Loucy (cell line): ENCODE data around the gene NFKBIA.
"Not testable (repeated sequence)": the region's sequence is repeated elsewhere in the genome, so short reads cannot be mapped to it uniquely, and the experiment has no call there.

Experiments used
- H2AFZ ChIP-seq: fragments of 200-600 bp; sonication (generic); 2 replicates; pipeline ENCODE4 v1.6.0; 2016; ENCODE audit warnings: antibody characterized with exemption, mild to moderate bottlenecking, low read length, moderate library complexity
- H3F3A ChIP-seq: fragments of 200-600 bp; 2 replicates; pipeline ENCODE4 v1.6.0; 2016; ENCODE audit warnings: antibody characterized with exemption, low read depth, mild to moderate bottlenecking
- H3K27me3 ChIP-seq: fragments of 200-600 bp; sonication (generic); 2 replicates; pipeline ENCODE4 v1.6.1; 2014; ENCODE audit warnings: low read length, mild to moderate bottlenecking; ENCODE audit not compliant: insufficient read depth, poor library complexity, severe bottlenecking
- H3K36me3 ChIP-seq: fragments of 200-600 bp; sonication (generic); 2 replicates; pipeline ENCODE4 v1.6.1; 2016; ENCODE audit warnings: low read length; ENCODE audit not compliant: insufficient read depth
- H3K4me1 ChIP-seq: fragments of 200-600 bp; sonication (generic); 2 replicates; pipeline ENCODE4 v1.5.1; 2014; ENCODE audit warnings: low read length, mild to moderate bottlenecking; ENCODE audit not compliant: insufficient read depth, poor library complexity, severe bottlenecking
- H3K4me2 ChIP-seq: fragments of 200-600 bp; sonication (generic); 2 replicates; pipeline ENCODE4 v1.6.0; 2014; ENCODE audit warnings: antibody characterized with exemption, low read length, low read depth, mild to moderate bottlenecking; ENCODE audit not compliant: poor library complexity, severe bottlenecking
- H3K4me3 ChIP-seq: fragments of 200-600 bp; sonication (generic); 2 replicates; pipeline ENCODE4 v1.5.1; 2014; ENCODE audit warnings: low read length, mild to moderate bottlenecking, mixed read lengths; ENCODE audit not compliant: poor library complexity, severe bottlenecking
- H3K79me2 ChIP-seq: fragments of 200-600 bp; sonication (generic); 2 replicates; pipeline ENCODE4 v1.6.1; 2014; ENCODE audit warnings: low read length; ENCODE audit not compliant: insufficient read depth
- H3K9ac ChIP-seq: fragments of 200-600 bp; sonication (generic); 2 replicates; pipeline ENCODE4 v1.6.0; 2014; ENCODE audit warnings: mild to moderate bottlenecking, low read depth, low read length, moderate library complexity; ENCODE audit not compliant: poor library complexity, severe bottlenecking
- H3K9me2 ChIP-seq: fragments of 200-600 bp; sonication (generic); replicated peaks from 2 replicates; pipeline ENCODE4 v1.6.1; 2016; ENCODE audit warnings: low read depth, low read length, mixed read lengths
- H3K9me3 ChIP-seq: fragments of 200-600 bp; sonication (generic); 2 replicates; pipeline ENCODE4 v1.6.1; 2014; ENCODE audit warnings: mild to moderate bottlenecking, antibody characterized with exemption, low read length, low read depth; ENCODE audit not compliant: insufficient read depth
- H4K20me1 ChIP-seq: fragments of 200-600 bp; sonication (generic); 2 replicates; pipeline ENCODE4 v1.6.0; 2014; ENCODE audit warnings: antibody characterized with exemption, low read length, mild to moderate bottlenecking; ENCODE audit not compliant: insufficient read depth, poor library complexity, severe bottlenecking
- CTCF ChIP-seq: fragments of 200-600 bp; sonication (generic); conservative IDR thresholded peaks from 2 replicates; pipeline ENCODE4 v1.5.1; 2014; ENCODE audit warnings: mild to moderate bottlenecking, antibody characterized with exemption, low read length
- EZH2phosphoT487 ChIP-seq: fragments of 200-600 bp; IDR thresholded peaks from 2 replicates; pipeline ENCODE4 v1.6.1; 2018; ENCODE audit warnings: antibody characterized with exemption, mild to moderate bottlenecking, moderate library complexity, borderline replicate concordance

Gene NFKBIA

GRCh38 chr14:35362450-35362849 is 42.1 kb downstream of the NFKBIA start:
- H3F3A ChIP-seq: no peaks in the 10 kb centered on the region
- H3K4me2 ChIP-seq: no peak overlapping the region
- no peak overlapping the region for H3K4me3 ChIP-seq
- H3K4me1 ChIP-seq: no peaks in the 10 kb centered on the region
- H3K27me3 ChIP-seq: no peaks in the 10 kb centered on the region
- no peaks in the 10 kb centered on the region for H3K36me3 ChIP-seq
- no peaks in the 10 kb centered on the region for H3K9me2 ChIP-seq
- TF ChIP-seq EZH2phosphoT487 (no peak), CTCF (no peak)
- H3K79me2 ChIP-seq: no peaks in the 10 kb centered on the region
- H3K9ac ChIP-seq: no peak overlapping the region
- no peak overlapping the region for H2AFZ ChIP-seq
- H3K9me3 ChIP-seq: no peaks in the 10 kb centered on the region
- H4K20me1 ChIP-seq: no peaks in the 10 kb centered on the region

GRCh38 chr14:35361141-35361480 is 43.4 kb downstream of the NFKBIA start:
- Histone ChIP-seq H2AFZ (no peak overlapping the region), H3K27me3 (no peaks in the 10 kb centered on the region), H3K9ac (no peak overlapping the region), H3K4me2 (no peak overlapping the region), H3K79me2 (no peaks in the 10 kb centered on the region), H3K9me3 (no peaks in the 10 kb centered on the region), H3K4me1 (no peaks in the 10 kb centered on the region), H3K9me2 (no peaks in the 10 kb centered on the region), H3K4me3 (no peak overlapping the region), H4K20me1 (no peaks in the 10 kb centered on the region), H3F3A (no peaks in the 10 kb centered on the region), H3K36me3 (no peaks in the 10 kb centered on the region)
- no peak for TF ChIP-seq EZH2phosphoT487
- TF ChIP-seq CTCF: no peak

- H3K9me2 ChIP-seq, H3K9ac ChIP-seq, H3K36me3 ChIP-seq, H3K27me3 ChIP-seq, H3K4me2 ChIP-seq, H3K9me3 ChIP-seq, H3F3A ChIP-seq, H3K79me2 ChIP-seq, H3K4me3 ChIP-seq, H4K20me1 ChIP-seq, H3K4me1 ChIP-seq, H2AFZ ChIP-seq: not testable (repeated sequence)
Observed at GRCh38 chr14:35359655-35360054, 44.9 kb downstream of the NFKBIA start.

GRCh38 chr14:35355981-35356841 is 48.3 kb downstream of the NFKBIA start:
- Histone ChIP-seq H3K36me3 (no peaks in the 10 kb centered on the region), H3K9ac (no peak overlapping the region), H3K9me2 (no peaks in the 10 kb centered on the region), H3K4me3 (no peak overlapping the region), H3F3A (no peaks in the 10 kb centered on the region), H3K4me2 (no peak overlapping the region), H3K27me3 (no peaks in the 10 kb centered on the region), H4K20me1 (no peaks in the 10 kb centered on the region), H3K9me3 (no peaks in the 10 kb centered on the region), H3K4me1 (peaks cover 24% of the 10 kb centered on the region), H3K79me2 (no peaks in the 10 kb centered on the region), H2AFZ (no peak overlapping the region)
- no peak for TF ChIP-seq CTCF
- TF ChIP-seq EZH2phosphoT487: no peak

- H3K4me3 ChIP-seq, H4K20me1 ChIP-seq, H3K36me3 ChIP-seq, H3K9ac ChIP-seq, H3F3A ChIP-seq, H3K27me3 ChIP-seq, H3K79me2 ChIP-seq, H3K9me3 ChIP-seq, H3K9me2 ChIP-seq, H2AFZ ChIP-seq, H3K4me2 ChIP-seq: not testable (repeated sequence)
- peaks cover 24% of the 10 kb centered on the region for H3K4me1 ChIP-seq
Observed at GRCh38 chr14:35355235-35355634, 49.3 kb downstream of the NFKBIA start.
